ENCODE results near the gene MAML2. TPM values are rescaled to one million over a fixed set of nuclear protein-coding genes. Genes with fewer than 3 reads are reported as not detected.

The MAML2 gene
- total RNA-seq, 1 experiment from 2014 or later, result 2.7 TPM

GRCh38 chr11:96276836-96277235 is 66.2 kb downstream of the MAML2 start:
- H3K23ac ChIP-seq (ENCODE audit: insufficient read length, low read depth, low read length), result no peak overlapping the region
- H2BK15ac ChIP-seq (ENCODE audit: low read depth, low read length), result no peak overlapping the region
- H2BK20ac ChIP-seq (ENCODE audit: low read depth, low read length, poor library complexity, severe bottlenecking), result no peak overlapping the region
- no peak overlapping the region for H2BK120ac ChIP-seq (ENCODE audit: low read depth, low read length, poor library complexity, severe bottlenecking)
- no peaks in the 10 kb centered on the region for H3K9me3 ChIP-seq (ENCODE audit: control insufficient read depth, low read depth, low read length)
- no peak overlapping the region for H3K4me2 ChIP-seq (ENCODE audit: insufficient read depth, insufficient read length, low read length)
- no peak overlapping the region for H3K27ac ChIP-seq (ENCODE audit: insufficient read length, low read depth, low read length)
- no peak overlapping the region for H2AFZ ChIP-seq (ENCODE audit: low read length)
- no peaks in the 10 kb centered on the region for H3K9me3 Mint-ChIP-seq
- H3K79me2 ChIP-seq (ENCODE audit: insufficient read depth, low read length), result no peaks in the 10 kb centered on the region
- no peaks in the 10 kb centered on the region for H3K27me3 ChIP-seq (ENCODE audit: insufficient read depth, low read length)
- no peak overlapping the region for H3K27ac Mint-ChIP-seq
- H3K14ac ChIP-seq (ENCODE audit: insufficient read depth, low read length), result no peak overlapping the region
- H4K20me1 ChIP-seq (ENCODE audit: control insufficient read depth, insufficient read depth, insufficient read length), result no peaks in the 10 kb centered on the region
- H2AK5ac ChIP-seq (ENCODE audit: insufficient read length, low read length), result no peak overlapping the region
- H2BK12ac ChIP-seq (ENCODE audit: insufficient read length, low read depth, low read length), result no peak overlapping the region
- WGBS (ENCODE audit: extremely low coverage, insufficient read length, low lambda C conversion rate), result no CpG with 5 or more reads among the region's 5 CpGs
- peaks cover 41 to 43% of the 10 kb centered on the region in 2 experiments for H3K4me1 Mint-ChIP-seq
- H3K4me3 Mint-ChIP-seq, result no peak overlapping the region
- H3K56ac ChIP-seq (ENCODE audit: insufficient read length, low read depth, low read length), result no peak overlapping the region
- H3K23me2 ChIP-seq (ENCODE audit: insufficient read length, low read depth, low read length, poor library complexity, severe bottlenecking), result no peaks in the 10 kb centered on the region
- H3K27me3 Mint-ChIP-seq (ENCODE audit: low read depth), result no peaks in the 10 kb centered on the region
- H3K9ac ChIP-seq (ENCODE audit: extremely low read depth, insufficient read length, low read length), result no peak overlapping the region
- H2BK5ac ChIP-seq (ENCODE audit: insufficient read length, low read length), result no peak overlapping the region
- H3K4me1 ChIP-seq (ENCODE audit: insufficient read depth, low read length), result peaks cover 13% of the 10 kb centered on the region; the same call in 1 of the 2 replicates
- DNase-seq, result no peak
- H3K36me3 Mint-ChIP-seq (ENCODE audit: insufficient read depth in 1 of 3, low read depth in 3 of 3), result peaks cover 0 to 1% (median 0%) of the 10 kb centered on the region in 3 experiments; a peak in 2 of 7 replicates
- TF ChIP-seq CTCF (conservative IDR thresholded peaks at IDR 0.05), result no peak
- no peak overlapping the region for H3T11ph ChIP-seq (ENCODE audit: low read length)
- no peak overlapping the region for H4K8ac ChIP-seq (replicated peaks; ENCODE audit: insufficient read length, low read depth, low read length)
- H4K5ac ChIP-seq (ENCODE audit: insufficient read length, low read depth, low read length), result no peak overlapping the region
- no peak overlapping the region for H4K91ac ChIP-seq (ENCODE audit: insufficient read length, low read depth, low read length)
- H3K79me1 ChIP-seq (ENCODE audit: insufficient read depth, low read depth, low read length, poor library complexity, severe bottlenecking), result no peaks in the 10 kb centered on the region
- H3K18ac ChIP-seq (ENCODE audit: insufficient read length, low read depth, low read length), result no peak overlapping the region
- H3K4ac ChIP-seq (ENCODE audit: low read depth, low read length), result no peak overlapping the region
